Osteoblast (primary cell): Measurements from ENCODE around the gene SAMM50. TPM values are rescaled to one million over a fixed set of nuclear protein-coding genes. Genes with fewer than 3 reads are reported as not detected.

Source experiments
- DNase-seq: peaks from one replicate; pipeline ENCODE4 v3.0.0; 2011; ENCODE audit warnings: low spot score, mixed read lengths; ENCODE audit not compliant: insufficient read length; ENCODE audit errors: missing footprints
- H2AFZ ChIP-seq: 2 replicates; pipeline ENCODE4 v1.6.0; 2011; ENCODE audit warnings: mild to moderate bottlenecking, low read length
- H3K27ac ChIP-seq: 2 replicates; pipeline ENCODE4 v1.5.1; 2011; ENCODE audit warnings: mild to moderate bottlenecking, low read depth, low read length, moderate library complexity
- H3K27me3 ChIP-seq: 2 replicates; pipeline ENCODE4 v1.6.0; 2012; ENCODE audit warnings: mild to moderate bottlenecking, control low read depth, inconsistent platforms, low read length, moderate library complexity; ENCODE audit not compliant: insufficient read depth
- H3K36me3 ChIP-seq: 2 replicates; pipeline ENCODE4 v1.5.1; 2011; ENCODE audit warnings: mild to moderate bottlenecking, low read length, control low read depth, moderate library complexity; ENCODE audit not compliant: insufficient read depth
- H3K4me1 ChIP-seq: 2 replicates; pipeline ENCODE4 v1.5.1; 2011; ENCODE audit warnings: mild to moderate bottlenecking, low read length, control low read depth, moderate library complexity; ENCODE audit not compliant: insufficient read depth
- H3K4me2 ChIP-seq: 2 replicates; pipeline ENCODE4 v1.6.0; 2011; ENCODE audit warnings: mild to moderate bottlenecking, low read length; ENCODE audit not compliant: insufficient read depth
- H3K4me3 ChIP-seq: fragments of 200-600 bp; sonication (generic); 3 replicates; pipeline ENCODE4 v1.5.1; 2012; ENCODE audit warnings: mild to moderate bottlenecking, low read length, inconsistent platforms; ENCODE audit not compliant: insufficient read depth
- H3K79me2 ChIP-seq: 2 replicates; pipeline ENCODE4 v1.6.0; 2012; ENCODE audit warnings: mild to moderate bottlenecking, low read length, control low read depth, inconsistent platforms; ENCODE audit not compliant: insufficient read depth
- H3K9me3 ChIP-seq: 2 replicates; pipeline ENCODE4 v1.5.1; 2011; ENCODE audit warnings: low read depth, low read length, control low read depth
- H4K20me1 ChIP-seq: 2 replicates; pipeline ENCODE4 v1.6.0; 2012; ENCODE audit warnings: mild to moderate bottlenecking, low read length, control low read depth; ENCODE audit not compliant: insufficient read depth
- CTCF ChIP-seq: IDR thresholded peaks from 2 replicates; pipeline ENCODE4 v1.5.1; 2011; ENCODE audit warnings: mild to moderate bottlenecking, low read depth, low read length, moderate library complexity; ENCODE audit errors: extremely low read depth
- total RNA-seq: library from RNA; depleted of rRNA; stranded (reverse); fragments of >200 nt; gene quantifications from 2 replicates; pipeline ENCODE4 v1.2.3, GENCODE V29; 2012

The SAMM50 gene
- total RNA-seq, 1 donor, result 36.6 TPM

GRCh38 chr22:43957871-43958270, 2.6 kb downstream of the SAMM50 start:
- H3K4me2 ChIP-seq, result no peak overlapping the region
- no peak overlapping the region for H2AFZ ChIP-seq
- H4K20me1 ChIP-seq, result peaks cover 25% of the 10 kb centered on the region
- no peaks in the 10 kb centered on the region for H3K9me3 ChIP-seq
- no peak for DNase-seq
- peaks cover 24% of the 10 kb centered on the region for H3K4me1 ChIP-seq
- TF ChIP-seq CTCF, result no peak
- peaks cover under 1% of the 10 kb centered on the region for H3K36me3 ChIP-seq
- H3K27me3 ChIP-seq, result no peaks in the 10 kb centered on the region
- peaks cover 67% of the 10 kb centered on the region for H3K79me2 ChIP-seq
- no peak overlapping the region for H3K27ac ChIP-seq
- H3K4me3 ChIP-seq, result no peak overlapping the region

DNA sequence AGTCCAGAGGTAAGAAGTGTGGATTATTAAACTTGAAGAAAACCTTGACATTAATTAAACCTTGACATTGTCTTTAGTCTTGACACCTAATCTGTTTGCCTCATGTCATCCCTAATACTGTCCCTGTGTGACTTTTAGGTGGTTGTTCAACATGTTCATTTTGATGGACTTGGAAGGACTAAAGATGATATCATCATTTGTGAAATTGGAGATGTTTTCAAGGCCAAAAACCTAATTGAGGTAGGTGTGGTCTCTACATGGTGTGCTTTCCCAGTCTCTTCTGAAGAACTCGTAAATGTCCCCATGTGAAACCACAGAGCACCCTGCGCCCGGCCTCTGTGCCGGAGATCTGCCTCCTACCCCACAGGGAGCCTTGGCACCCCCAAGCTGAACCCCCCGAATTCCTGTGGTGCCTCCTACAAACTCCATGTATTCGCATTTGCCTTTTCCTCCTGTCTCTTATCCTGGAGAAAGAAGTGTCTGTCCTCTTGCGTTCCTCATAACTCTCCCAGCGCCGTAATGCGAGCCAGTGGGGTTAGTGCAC, 9.1 kb downstream of the SAMM50 start:
- H3K36me3 ChIP-seq, result peaks cover 56% of the 10 kb centered on the region

DNA sequence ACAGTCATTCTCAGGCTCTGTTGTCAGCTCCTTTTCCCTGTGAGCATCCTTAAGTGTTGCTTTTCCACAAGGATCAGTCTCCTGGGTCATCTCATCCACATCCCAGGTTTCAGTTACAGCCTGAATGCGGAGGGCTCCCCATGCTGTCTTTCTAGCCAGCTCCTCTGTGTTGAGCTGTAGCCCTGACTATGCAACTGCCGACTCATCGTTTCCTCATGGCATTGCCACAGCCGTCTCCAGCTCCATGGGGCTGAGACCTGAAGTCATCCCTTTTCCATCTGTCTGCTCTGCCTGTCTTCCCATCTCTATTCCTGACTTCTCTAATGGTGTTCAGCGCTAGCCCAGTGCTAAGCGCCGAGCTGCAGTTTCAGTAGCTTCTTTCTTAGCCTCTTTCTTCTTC, 11.8 kb downstream of the SAMM50 start:
- H3K36me3 ChIP-seq, result peaks cover 68% of the 10 kb centered on the region
- no peak for DNase-seq
- H4K20me1 ChIP-seq, result peaks cover 8% of the 10 kb centered on the region
- H2AFZ ChIP-seq, result no peak overlapping the region
- no peak overlapping the region for H3K4me3 ChIP-seq
- H3K27ac ChIP-seq, result no peak overlapping the region
- no peak for TF ChIP-seq CTCF
- H3K4me2 ChIP-seq, result no peak overlapping the region
- H3K79me2 ChIP-seq, result peaks cover 10% of the 10 kb centered on the region
- no peaks in the 10 kb centered on the region for H3K4me1 ChIP-seq
- H3K9me3 ChIP-seq, result no peaks in the 10 kb centered on the region
- H3K27me3 ChIP-seq, result no peaks in the 10 kb centered on the region

More for the DNA sequence above, 9.1 kb downstream of the SAMM50 start:
- no peak for TF ChIP-seq CTCF
- Histone ChIP-seq H3K79me2 (peaks cover 33% of the 10 kb centered on the region), H3K27me3 (no peaks in the 10 kb centered on the region), H3K27ac (no peak overlapping the region), H3K9me3 (no peaks in the 10 kb centered on the region), H3K4me3 (no peak overlapping the region), H2AFZ (no peak overlapping the region), H3K4me2 (no peak overlapping the region), H3K4me1 (no peaks in the 10 kb centered on the region), H4K20me1 (peaks cover 14% of the 10 kb centered on the region)
- no peak for DNase-seq

GRCh38 chr22:43968614-43969013, 13.4 kb downstream of the SAMM50 start:
- H3K4me3 ChIP-seq, result no peak overlapping the region
- H3K4me2 ChIP-seq, result no peak overlapping the region
- no peaks in the 10 kb centered on the region for H3K9me3 ChIP-seq
- no peaks in the 10 kb centered on the region for H3K27me3 ChIP-seq
- no peak for DNase-seq
- H3K27ac ChIP-seq, result no peak overlapping the region
- peaks cover 74% of the 10 kb centered on the region for H3K36me3 ChIP-seq
- H4K20me1 ChIP-seq, result peaks cover 4% of the 10 kb centered on the region
- H2AFZ ChIP-seq, result no peak overlapping the region
- no peak for TF ChIP-seq CTCF
- no peaks in the 10 kb centered on the region for H3K4me1 ChIP-seq
- H3K79me2 ChIP-seq, result peaks cover 2% of the 10 kb centered on the region
